Measurements from ENCODE around the gene GOLGA6L10. TPM values are rescaled to one million over a fixed set of nuclear protein-coding genes. Genes with fewer than 3 reads are reported as not detected.
"Not testable (repeated sequence)": the region's sequence is repeated elsewhere in the genome, so short reads cannot be mapped to it uniquely, and the experiment has no call there.

Gene GOLGA6L10
- total RNA-seq, 1 donor from 2014 or later = 1.2 TPM

DNA sequence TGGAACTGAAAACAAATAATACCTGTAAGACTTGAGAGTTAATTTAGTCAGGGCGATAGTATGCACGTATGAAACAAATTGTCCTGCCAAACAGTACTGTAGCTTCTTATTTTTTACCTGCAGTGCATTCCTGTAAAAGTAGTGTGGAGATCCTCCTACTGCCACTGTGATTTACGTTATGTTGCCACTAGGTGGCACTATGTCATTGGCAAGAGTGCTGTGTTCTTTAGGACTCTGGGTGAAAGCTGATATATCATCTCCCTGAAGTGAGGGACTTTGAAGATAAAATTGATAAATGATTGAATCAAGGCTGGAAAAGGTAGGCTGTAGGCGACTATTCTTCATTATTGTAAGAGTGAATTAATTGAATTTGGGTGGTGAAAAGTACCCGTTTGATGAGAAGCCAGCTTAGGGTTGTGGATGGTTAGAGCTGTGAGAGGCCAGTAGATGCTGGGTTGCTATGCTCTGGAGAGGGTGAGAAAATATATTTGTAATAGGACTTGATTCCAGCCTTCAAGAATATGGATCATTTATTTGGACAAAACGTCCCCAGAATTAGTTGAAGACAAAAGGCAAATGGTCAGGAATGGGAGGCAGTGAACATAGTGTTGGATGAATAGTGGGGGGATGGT lies 16.5 kb upstream of the GOLGA6L10 start:
- DNase-seq (ENCODE audit: low spot score) = peak; percentile 19
- H3K4me1 Mint-ChIP-seq (ENCODE audit: low read depth); H3K4me3 Mint-ChIP-seq; intact Hi-C loops (cut with micrococcal nuclease); H3K36me3 Mint-ChIP-seq (ENCODE audit: low read depth); H3K9me3 Mint-ChIP-seq; H3K27me3 Mint-ChIP-seq (ENCODE audit: insufficient read depth); H3K27ac Mint-ChIP-seq: not testable (repeated sequence)

DNA sequence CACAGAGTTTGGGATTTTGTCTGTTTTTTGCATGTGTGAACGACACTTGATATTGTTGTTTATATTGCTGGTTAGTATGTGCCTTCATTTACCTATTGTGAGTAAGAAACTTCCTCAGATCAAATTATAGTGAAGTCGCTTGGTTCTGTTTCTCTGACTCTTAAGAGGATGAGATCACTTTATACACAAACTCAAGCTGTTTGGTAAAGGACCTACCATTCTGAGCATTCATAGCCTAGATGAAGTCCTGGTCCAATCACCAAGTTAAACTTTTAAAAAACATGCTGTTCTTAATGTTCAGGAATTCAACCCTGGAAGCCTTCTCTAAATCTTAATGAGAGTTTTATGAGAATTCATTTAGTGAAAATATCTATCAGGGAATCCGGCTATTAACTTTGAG lies 15.3 kb upstream of the GOLGA6L10 start:
- H3K27ac Mint-ChIP-seq; intact Hi-C loops (cut with micrococcal nuclease); H3K4me3 Mint-ChIP-seq; H3K36me3 Mint-ChIP-seq (ENCODE audit: low read depth); H3K4me1 Mint-ChIP-seq (ENCODE audit: low read depth); DNase-seq (ENCODE audit: low spot score); H3K27me3 Mint-ChIP-seq (ENCODE audit: insufficient read depth); H3K9me3 Mint-ChIP-seq: not testable (repeated sequence)

DNA sequence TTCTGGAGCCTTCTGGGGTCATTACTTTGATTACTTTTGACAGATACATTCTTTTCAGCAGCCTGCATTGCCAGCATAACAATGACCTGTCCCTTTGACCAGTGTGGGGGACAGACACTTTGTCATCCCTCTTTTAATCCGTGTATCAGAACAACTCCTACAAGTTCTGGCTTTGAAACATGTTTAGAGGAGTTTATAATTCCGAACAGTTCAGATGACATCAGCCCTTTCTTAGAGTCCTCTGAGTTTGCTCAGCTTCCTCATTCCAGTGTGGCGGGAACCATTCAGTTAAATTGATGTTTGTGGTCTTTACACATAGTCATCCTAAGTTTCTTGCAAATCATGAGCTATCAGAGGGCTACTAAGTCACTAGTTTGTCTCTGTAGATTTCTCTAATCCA lies 13.5 kb upstream of the GOLGA6L10 start:
- H3K9me3 Mint-ChIP-seq; H3K27me3 Mint-ChIP-seq (ENCODE audit: insufficient read depth); H3K4me1 Mint-ChIP-seq (ENCODE audit: low read depth); intact Hi-C loops (cut with micrococcal nuclease); H3K27ac Mint-ChIP-seq; H3K36me3 Mint-ChIP-seq (ENCODE audit: low read depth); H3K4me3 Mint-ChIP-seq; DNase-seq (ENCODE audit: low spot score): not testable (repeated sequence)

DNA sequence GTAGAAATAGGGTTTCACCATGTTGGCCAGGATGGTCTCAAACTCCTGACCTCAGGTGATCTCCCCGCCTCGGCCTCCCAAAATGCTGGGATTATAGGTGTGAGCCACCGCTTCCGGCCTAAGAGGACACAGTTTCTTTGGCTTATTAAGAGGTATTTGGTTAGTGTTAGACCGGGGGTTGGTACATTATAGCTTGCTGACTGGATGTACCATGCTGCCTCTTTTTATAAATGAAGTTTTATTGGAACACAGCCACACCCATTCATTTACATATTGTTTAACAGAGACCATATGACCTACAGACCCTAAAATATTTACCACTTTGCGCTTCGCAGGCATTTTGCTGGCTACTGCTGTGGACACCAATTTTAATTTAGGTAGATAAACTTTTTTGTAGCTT lies 11.3 kb upstream of the GOLGA6L10 start:
- DNase-seq (ENCODE audit: low spot score); H3K4me1 Mint-ChIP-seq (ENCODE audit: low read depth); H3K27me3 Mint-ChIP-seq (ENCODE audit: insufficient read depth); H3K4me3 Mint-ChIP-seq; H3K9me3 Mint-ChIP-seq; intact Hi-C loops (cut with micrococcal nuclease); H3K36me3 Mint-ChIP-seq (ENCODE audit: low read depth); H3K27ac Mint-ChIP-seq: not testable (repeated sequence)

DNA sequence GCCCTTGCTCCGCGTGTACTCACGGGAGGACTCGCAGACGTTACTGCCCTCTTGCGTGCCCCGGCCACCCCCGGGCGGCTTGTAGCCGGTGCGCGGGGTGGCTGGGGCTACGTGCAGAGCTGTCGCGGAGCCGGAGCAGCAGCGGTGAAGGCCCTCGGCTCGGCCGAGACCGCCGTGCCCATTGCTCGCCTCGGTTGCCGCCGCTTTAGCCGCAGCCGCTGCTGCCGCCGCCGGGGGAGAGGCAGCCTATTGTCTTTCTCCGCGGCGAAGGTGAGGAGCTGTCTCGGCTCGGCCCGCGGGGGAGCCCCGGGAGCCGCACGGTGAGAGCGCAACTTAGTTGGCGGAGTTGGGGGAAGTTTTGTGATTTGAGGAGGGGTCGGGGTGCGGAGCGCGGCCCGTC lies 5.8 kb upstream of the GOLGA6L10 start:
- H3K36me3 Mint-ChIP-seq (ENCODE audit: low read depth); intact Hi-C loops (cut with micrococcal nuclease); H3K4me1 Mint-ChIP-seq (ENCODE audit: low read depth); H3K27ac Mint-ChIP-seq; H3K9me3 Mint-ChIP-seq; H3K27me3 Mint-ChIP-seq (ENCODE audit: insufficient read depth); DNase-seq (ENCODE audit: low spot score); H3K4me3 Mint-ChIP-seq: not testable (repeated sequence)

DNA sequence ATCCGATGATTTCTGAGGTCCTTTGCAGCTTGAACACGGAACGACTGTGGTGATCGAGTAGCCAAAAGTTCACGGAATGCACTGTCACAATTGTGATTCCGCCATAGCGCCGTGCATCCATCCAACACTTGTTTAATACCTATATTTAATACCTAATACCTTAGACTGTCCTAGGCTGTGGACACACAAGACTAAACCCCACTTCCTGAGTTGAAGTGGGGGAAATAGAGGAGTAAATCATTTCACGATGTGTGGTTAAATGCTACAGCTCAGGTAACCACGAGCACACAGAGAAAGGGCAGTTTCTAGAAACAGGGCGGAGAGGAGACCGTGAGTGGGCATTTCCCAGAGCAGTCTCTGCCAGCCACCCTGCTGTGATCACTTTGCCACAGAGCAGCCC lies 5.3 kb upstream of the GOLGA6L10 start:
- intact Hi-C loops (cut with micrococcal nuclease); H3K27ac Mint-ChIP-seq; H3K4me1 Mint-ChIP-seq (ENCODE audit: low read depth); H3K9me3 Mint-ChIP-seq; H3K4me3 Mint-ChIP-seq; H3K27me3 Mint-ChIP-seq (ENCODE audit: insufficient read depth); DNase-seq (ENCODE audit: low spot score); H3K36me3 Mint-ChIP-seq (ENCODE audit: low read depth): not testable (repeated sequence)

DNA sequence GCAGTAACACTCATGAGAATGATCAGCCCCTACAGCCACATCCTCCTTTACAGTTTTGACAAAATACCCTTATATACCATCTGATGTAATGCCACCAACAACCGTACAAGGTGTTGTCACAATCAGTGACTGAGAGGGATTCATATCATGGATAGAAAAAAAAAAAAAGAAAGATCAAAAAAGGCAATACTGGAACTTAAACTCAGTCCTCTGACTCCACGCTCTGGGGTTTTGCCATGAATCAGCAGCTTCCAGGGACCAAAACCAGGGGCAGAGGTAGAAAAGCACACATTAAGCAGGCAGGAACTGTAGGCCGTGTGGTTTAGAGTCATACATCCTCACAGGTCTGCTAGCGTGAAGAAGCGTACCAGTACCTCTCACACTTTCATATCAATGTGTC lies 1.6 kb downstream of the GOLGA6L10 start:
- H3K27ac Mint-ChIP-seq; DNase-seq (ENCODE audit: low spot score); intact Hi-C loops (cut with micrococcal nuclease); H3K27me3 Mint-ChIP-seq (ENCODE audit: insufficient read depth); H3K36me3 Mint-ChIP-seq (ENCODE audit: low read depth); H3K9me3 Mint-ChIP-seq; H3K4me1 Mint-ChIP-seq (ENCODE audit: low read depth); H3K4me3 Mint-ChIP-seq: not testable (repeated sequence)

DNA sequence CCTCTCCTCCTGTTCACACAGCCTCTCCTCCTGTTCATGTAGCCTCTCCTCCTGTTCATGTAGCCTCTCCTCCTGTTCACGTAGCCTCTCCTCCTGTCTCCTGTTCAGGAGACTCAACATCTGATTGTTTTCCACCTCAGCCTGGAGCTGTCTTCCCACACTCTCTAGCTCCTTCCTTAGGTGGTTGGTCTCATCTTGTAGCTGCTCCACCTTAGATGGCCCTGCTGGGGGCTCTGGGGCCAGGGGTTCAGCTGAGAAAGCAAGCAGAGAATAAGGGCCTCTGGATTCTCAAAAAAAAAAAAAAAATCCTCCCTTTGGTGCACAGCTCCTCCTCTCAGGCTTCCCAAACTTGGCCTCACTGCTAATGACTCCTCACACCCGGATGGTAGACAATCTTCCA lies 4.1 kb downstream of the GOLGA6L10 start:
- H3K9me3 Mint-ChIP-seq; H3K4me1 Mint-ChIP-seq (ENCODE audit: low read depth); DNase-seq (ENCODE audit: low spot score); H3K27me3 Mint-ChIP-seq (ENCODE audit: insufficient read depth); H3K36me3 Mint-ChIP-seq (ENCODE audit: low read depth); H3K4me3 Mint-ChIP-seq; intact Hi-C loops (cut with micrococcal nuclease); H3K27ac Mint-ChIP-seq: not testable (repeated sequence)

DNA sequence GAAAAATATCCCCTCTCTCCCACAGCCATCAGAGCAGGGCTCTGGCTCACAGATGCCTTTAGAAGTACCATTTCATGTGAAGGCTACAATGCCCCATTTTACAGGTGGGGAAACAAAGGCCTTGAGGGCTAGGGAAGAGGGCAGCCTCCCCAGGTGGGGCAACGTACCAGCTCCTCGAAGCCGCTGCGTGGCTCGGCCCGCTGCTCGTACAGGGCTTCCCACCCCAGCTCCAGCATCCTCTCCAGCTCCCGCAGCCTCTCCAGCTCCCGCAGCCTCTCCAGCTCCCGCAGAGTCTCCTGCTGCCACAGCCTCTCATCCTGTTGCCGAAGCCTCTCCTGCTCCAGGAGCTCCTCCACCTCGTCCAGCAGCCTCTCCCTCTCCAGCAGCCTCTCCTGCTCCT lies 4.9 kb downstream of the GOLGA6L10 start:
- H3K27ac Mint-ChIP-seq; H3K4me3 Mint-ChIP-seq; DNase-seq (ENCODE audit: low spot score); H3K9me3 Mint-ChIP-seq; intact Hi-C loops (cut with micrococcal nuclease); H3K36me3 Mint-ChIP-seq (ENCODE audit: low read depth); H3K4me1 Mint-ChIP-seq (ENCODE audit: low read depth); H3K27me3 Mint-ChIP-seq (ENCODE audit: insufficient read depth): not testable (repeated sequence)

DNA sequence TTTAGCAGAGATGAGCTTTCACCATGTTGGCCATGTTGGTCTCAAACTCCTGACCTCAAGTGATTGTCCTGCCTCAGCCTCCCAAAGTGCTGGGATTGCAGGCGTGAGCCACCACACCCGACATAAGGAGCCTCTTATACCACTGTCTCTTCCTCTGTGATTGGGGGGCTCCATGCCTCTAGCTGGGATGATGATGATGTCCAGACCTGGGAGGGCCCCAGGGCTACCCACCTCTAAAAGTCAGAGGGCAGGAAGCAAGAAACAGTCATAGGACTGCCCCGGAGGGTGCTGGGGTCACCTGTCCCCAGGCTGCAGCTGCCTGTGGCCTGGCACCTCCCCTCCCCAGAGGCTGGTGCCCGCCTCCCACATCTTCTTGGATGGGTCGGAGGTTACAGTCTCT lies 5.4 kb downstream of the GOLGA6L10 start:
- H3K4me3 Mint-ChIP-seq; DNase-seq (ENCODE audit: low spot score); H3K4me1 Mint-ChIP-seq (ENCODE audit: low read depth); H3K27me3 Mint-ChIP-seq (ENCODE audit: insufficient read depth); H3K27ac Mint-ChIP-seq; intact Hi-C loops (cut with micrococcal nuclease); H3K9me3 Mint-ChIP-seq; H3K36me3 Mint-ChIP-seq (ENCODE audit: low read depth): not testable (repeated sequence)

DNA sequence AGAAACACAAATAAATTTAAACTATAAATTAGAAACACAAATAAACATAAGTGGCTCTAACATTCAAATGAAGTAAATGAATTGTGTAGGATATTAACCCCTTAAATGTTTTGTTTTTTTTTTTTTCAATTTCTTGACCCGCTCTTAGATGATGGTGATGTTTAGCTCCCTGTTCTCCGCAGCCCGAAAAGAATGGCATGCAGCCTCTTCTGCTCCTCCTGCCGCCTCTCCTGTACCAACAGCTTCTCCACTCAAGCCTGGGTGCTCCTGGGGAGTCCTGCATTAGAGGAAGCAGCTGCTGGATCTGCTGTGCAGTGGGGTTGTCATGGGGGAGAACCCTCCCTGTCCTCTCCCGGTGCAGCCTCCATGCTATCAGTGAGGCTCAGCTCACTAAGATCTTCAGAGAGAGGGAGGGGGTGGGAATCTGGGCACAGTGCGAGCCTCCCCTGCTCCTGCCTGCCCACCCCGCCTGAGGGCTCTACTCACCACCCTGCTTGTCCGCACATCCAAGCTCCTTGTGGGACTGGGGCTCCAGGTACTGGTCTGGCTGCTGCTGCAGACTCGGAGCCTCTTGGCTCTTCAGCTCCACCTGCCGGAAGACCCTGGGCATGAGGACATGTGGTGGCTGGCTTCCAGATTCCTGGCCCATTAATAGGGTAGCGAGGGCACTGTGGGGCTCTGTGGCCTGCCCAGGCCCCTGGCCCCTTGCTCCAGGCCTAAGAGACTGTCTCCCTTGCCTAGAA lies 6.5 kb downstream of the GOLGA6L10 start:
- H3K9me3 Mint-ChIP-seq; intact Hi-C loops (cut with micrococcal nuclease); H3K4me3 Mint-ChIP-seq; H3K27ac Mint-ChIP-seq; H3K27me3 Mint-ChIP-seq (ENCODE audit: insufficient read depth); H3K4me1 Mint-ChIP-seq (ENCODE audit: low read depth); H3K36me3 Mint-ChIP-seq (ENCODE audit: low read depth): not testable (repeated sequence)
- DNase-seq (ENCODE audit: low spot score) = peak; percentile 4

DNA sequence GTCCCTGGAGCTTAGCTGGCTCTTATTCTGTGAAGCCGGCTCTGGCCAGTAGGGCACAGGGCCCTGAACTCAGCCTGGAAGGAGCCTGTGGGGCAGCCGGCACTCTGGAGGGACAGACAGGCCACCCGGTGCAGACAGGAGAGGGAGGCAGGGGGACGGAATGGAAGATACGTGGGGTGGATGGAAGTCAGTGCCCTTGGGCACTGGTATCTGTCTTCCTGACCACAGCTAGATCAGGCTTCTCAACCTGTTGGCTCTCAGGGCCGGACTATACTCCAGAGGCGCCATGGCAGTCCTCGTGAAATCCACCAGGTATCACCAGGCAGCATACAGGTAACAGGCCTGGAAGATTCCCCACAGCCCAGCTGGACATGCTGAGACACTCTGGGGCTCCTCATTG lies 10.7 kb downstream of the GOLGA6L10 start:
- H3K9me3 Mint-ChIP-seq; H3K27ac Mint-ChIP-seq; H3K36me3 Mint-ChIP-seq (ENCODE audit: low read depth); DNase-seq (ENCODE audit: low spot score); intact Hi-C loops (cut with micrococcal nuclease); H3K27me3 Mint-ChIP-seq (ENCODE audit: insufficient read depth); H3K4me1 Mint-ChIP-seq (ENCODE audit: low read depth); H3K4me3 Mint-ChIP-seq: not testable (repeated sequence)

DNA sequence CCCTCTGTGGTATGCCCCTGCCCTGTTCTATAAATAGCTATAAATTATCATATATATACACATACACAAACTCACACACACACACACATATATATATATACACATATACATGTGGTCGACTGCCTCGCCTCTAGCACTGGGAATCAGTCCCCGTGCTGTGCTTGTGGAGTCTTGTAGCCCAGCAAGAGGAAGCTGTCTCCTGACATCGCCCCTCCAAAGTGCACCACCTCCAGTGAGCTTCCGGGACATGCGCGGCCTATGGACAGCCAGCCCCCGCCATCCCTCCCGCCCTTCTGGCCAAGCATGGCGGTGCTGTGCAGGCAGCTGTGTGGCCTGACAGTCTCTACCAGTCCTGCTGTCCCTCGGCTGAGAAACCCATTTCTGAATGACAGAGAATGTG lies 11.2 kb downstream of the GOLGA6L10 start:
- H3K4me1 Mint-ChIP-seq (ENCODE audit: low read depth); H3K27me3 Mint-ChIP-seq (ENCODE audit: insufficient read depth); intact Hi-C loops (cut with micrococcal nuclease); DNase-seq (ENCODE audit: low spot score); H3K27ac Mint-ChIP-seq; H3K9me3 Mint-ChIP-seq; H3K36me3 Mint-ChIP-seq (ENCODE audit: low read depth); H3K4me3 Mint-ChIP-seq: not testable (repeated sequence)

DNA sequence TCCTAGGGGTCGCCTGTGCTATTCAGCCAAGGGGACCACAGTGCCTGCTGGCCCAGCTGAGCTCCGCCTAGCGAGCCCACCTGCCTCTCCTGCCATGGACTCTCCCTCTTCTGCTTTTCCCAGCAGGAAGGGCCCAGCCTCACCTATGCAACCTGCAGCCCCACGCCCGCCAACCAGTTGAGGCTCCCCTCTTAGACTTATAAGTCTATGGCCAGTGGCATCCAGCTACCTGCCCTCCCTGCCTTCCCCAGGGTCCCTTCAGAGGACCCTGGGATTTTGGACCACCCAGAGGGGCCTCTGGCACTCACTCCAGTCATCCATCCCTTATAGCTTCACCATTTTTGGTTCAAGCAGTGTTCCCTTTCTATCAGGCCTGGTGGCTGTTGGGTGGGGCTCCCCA lies 12.2 kb downstream of the GOLGA6L10 start:
- H3K27ac Mint-ChIP-seq; H3K4me3 Mint-ChIP-seq; DNase-seq (ENCODE audit: low spot score); H3K9me3 Mint-ChIP-seq; H3K4me1 Mint-ChIP-seq (ENCODE audit: low read depth); intact Hi-C loops (cut with micrococcal nuclease); H3K36me3 Mint-ChIP-seq (ENCODE audit: low read depth); H3K27me3 Mint-ChIP-seq (ENCODE audit: insufficient read depth): not testable (repeated sequence)

All from activated T-helper 1 cell treated with anti-CD3 and anti-CD28 coated beads, Interleukin-12 subunit alpha, Interleukin-12 subunit beta, Interleukin-2, Interleukin-4 antibody, amounts not matched to agents 30 ng/mL and 10 ng/mL and 1 ng/mL, durations not matched to agents 14 hours and 24 hours and 36 hours (primary cell).